H1 (cell line): ENCODE data around the gene VGLL2. TPM values are rescaled to one million over a fixed set of nuclear protein-coding genes. Genes with fewer than 3 reads are reported as not detected.

Experiments used
- CTCF ChIA-PET: fragments of 300-600 bp; sonication (Branson Sonifier 250); formaldehyde crosslinking; loops from one replicate; lab custom pipeline; 2021; ENCODE audit not compliant: partially characterized antibody; lab: Charles Lee
- POLR2A ChIA-PET: fragments of 300-600 bp; sonication (Branson Sonifier 250); formaldehyde crosslinking; loops from one replicate; lab custom pipeline; 2021; ENCODE audit warnings: inconsistent platforms; ENCODE audit not compliant: partially characterized antibody; lab: Charles Lee
- DNase-seq, 2 experiments: peaks; one replicate each; pipeline versions ENCODE4 v3.0.0 to v3.0.0-alpha.2; 2010 to 2022; ENCODE audit warnings: low spot score in 2 of 2, low read depth in 1 of 2, mixed read lengths in 1 of 2
- FAIRE-seq: peaks from 2 replicates; lab custom pipeline; 2011; peaks lifted over from hg19 to GRCh38; lab: Jason Lieb, UNC
- H2AFZ ChIP-seq: 2 replicates; pipeline ENCODE4 v1.8.1; 2012; ENCODE audit warnings: low read length, inconsistent platforms
- H2AK5ac ChIP-seq: 2 replicates; pipeline ENCODE4 v1.6.1; 2013; ENCODE audit warnings: low read depth, low read length
- H2BK120ac ChIP-seq: replicated peaks from 2 replicates; pipeline ENCODE3; 2013; ENCODE audit warnings: low read depth, low read length, inconsistent platforms
- H2BK12ac ChIP-seq: 2 replicates; pipeline ENCODE4 v1.6.1; 2013; ENCODE audit warnings: low read depth, low read length
- H2BK15ac ChIP-seq: 2 replicates; pipeline ENCODE4 v1.6.1; 2013; ENCODE audit warnings: low read length
- H2BK20ac ChIP-seq: 2 replicates; pipeline ENCODE4 v1.6.1; 2013; ENCODE audit warnings: low read length
- H2BK5ac ChIP-seq: 2 replicates; pipeline ENCODE4 v1.6.1; 2013; ENCODE audit warnings: low read depth, low read length
- H3K14ac ChIP-seq: 2 replicates; pipeline ENCODE4 v1.6.1; 2013; ENCODE audit warnings: inconsistent platforms; ENCODE audit not compliant: insufficient read length
- H3K18ac ChIP-seq: 2 replicates; pipeline ENCODE4 v1.6.1; 2013; ENCODE audit warnings: low read length; ENCODE audit errors: extremely low read depth
- H3K23ac ChIP-seq: 2 replicates; pipeline ENCODE4 v1.6.1; 2013; ENCODE audit warnings: inconsistent platforms; ENCODE audit not compliant: insufficient read length
- H3K23me2 ChIP-seq: 2 replicates; pipeline ENCODE4 v1.6.1; 2013; ENCODE audit warnings: low read depth, low read length
- H3K27ac ChIP-seq: 2 replicates; pipeline ENCODE4 v1.6.1; 2011; ENCODE audit warnings: low read depth, low read length, inconsistent platforms
- H3K27me3 ChIP-seq, 4 experiments: replicated peaks in 1 of 4; 1 replicate in 1 of 4; 2 replicates in 3 of 4; pipeline versions ENCODE4 v1.6.1 to v1.8.1; 2011 to 2013; ENCODE audit warnings: low read length in 3 of 4, mild to moderate bottlenecking in 3 of 4, inconsistent platforms in 2 of 4, mixed read lengths in 2 of 4, moderate library complexity in 1 of 4; ENCODE audit not compliant: control insufficient read depth in 3 of 4, insufficient read depth in 3 of 4; ENCODE audit errors: extremely low read depth in 1 of 4
- H3K36me3 ChIP-seq, 4 experiments: 2 replicates each; pipeline versions ENCODE4 v1.6.1 to v1.8.1; 2011 to 2013; ENCODE audit warnings: mild to moderate bottlenecking in 4 of 4, low read length in 3 of 4, moderate library complexity in 2 of 4, control low read depth in 1 of 4, inconsistent platforms in 1 of 4; ENCODE audit not compliant: insufficient read depth in 4 of 4, control insufficient read depth in 2 of 4
- H3K4ac ChIP-seq: replicated peaks from 2 replicates; pipeline ENCODE3; 2013; ENCODE audit warnings: low read length, low read depth, mixed read lengths, inconsistent platforms; ENCODE audit not compliant: insufficient read length
- H3K4me1 ChIP-seq, 4 experiments: replicated peaks in 1 of 4; 1 replicate in 1 of 4; 2 replicates in 3 of 4; pipeline versions ENCODE4 v1.6.1 to v1.8.1; 2011 to 2013; ENCODE audit warnings: low read length in 3 of 4, inconsistent platforms in 2 of 4, mixed read lengths in 1 of 4; ENCODE audit not compliant: insufficient read depth in 4 of 4, control insufficient read depth in 3 of 4
- H3K4me2 ChIP-seq, 2 experiments: 2 replicates each; pipeline versions ENCODE4 v1.6.1 to v1.8.1; 2011 to 2013; ENCODE audit warnings: low read depth in 2 of 2, low read length in 2 of 2, control low read depth in 1 of 2, inconsistent platforms in 1 of 2, mild to moderate bottlenecking in 1 of 2; ENCODE audit not compliant: insufficient read depth in 1 of 2
- H3K4me3 ChIP-seq, 4 experiments: fragments of 200-600, 300-600 bp in 1 of 4; sonication (generic), shearing (Covaris generic), sonication (Bioruptor Twin) in 1 of 4; 2 replicates each; pipeline versions ENCODE4 v1.5.1 to v1.8.1; 2011 to 2016; ENCODE audit warnings: low read length in 4 of 4, low read depth in 3 of 4, control low read depth in 2 of 4, inconsistent platforms in 2 of 4, mild to moderate bottlenecking in 2 of 4, mixed read lengths in 1 of 4, moderate library complexity in 1 of 4; ENCODE audit not compliant: insufficient read depth in 2 of 4; ENCODE audit errors: extremely low read depth in 1 of 4
- H3K56ac ChIP-seq: replicated peaks from 2 replicates; pipeline ENCODE3; 2013; ENCODE audit warnings: low read depth, mild to moderate bottlenecking, mixed read lengths, low read length, inconsistent platforms; ENCODE audit not compliant: insufficient read length
- H3K79me1 ChIP-seq: 2 replicates; pipeline ENCODE4 v1.6.1; 2013; ENCODE audit warnings: low read depth, low read length, control low read depth
- H3K79me2 ChIP-seq, 2 experiments: 2 replicates each; pipeline versions ENCODE4 v1.6.1 to v1.8.1; 2012 to 2013; ENCODE audit warnings: low read length in 2 of 2, mild to moderate bottlenecking in 2 of 2, inconsistent platforms in 1 of 2; ENCODE audit not compliant: insufficient read depth in 2 of 2, control insufficient read depth in 1 of 2
- H3K9ac ChIP-seq, 4 experiments: replicated peaks in 1 of 4; 1 replicate in 1 of 4; 2 replicates in 3 of 4; pipeline versions ENCODE4 v1.6.1 to v1.8.1; 2011 to 2013; ENCODE audit warnings: low read depth in 3 of 4, low read length in 3 of 4, control low read depth in 2 of 4, mild to moderate bottlenecking in 2 of 4, moderate library complexity in 2 of 4, inconsistent platforms in 1 of 4; ENCODE audit errors: extremely low read depth in 1 of 4
- H3K9me3 ChIP-seq, 2 experiments: 2 replicates each; pipeline versions ENCODE4 v1.6.1 to v1.8.1; 2012 to 2013; ENCODE audit warnings: mild to moderate bottlenecking in 2 of 2, moderate library complexity in 2 of 2, control low read depth in 1 of 2, inconsistent platforms in 1 of 2, low read depth in 1 of 2, low read length in 1 of 2, mixed read lengths in 1 of 2; ENCODE audit not compliant: insufficient read depth in 2 of 2
- H4K20me1 ChIP-seq, 2 experiments: replicated peaks in 1 of 2; 2 replicates each; pipeline versions ENCODE3 to v1.8.1; 2011 to 2013; ENCODE audit warnings: inconsistent platforms in 2 of 2, low read length in 2 of 2, mild to moderate bottlenecking in 1 of 2; ENCODE audit not compliant: insufficient read depth in 2 of 2, control insufficient read depth in 1 of 2
- H4K5ac ChIP-seq: 2 replicates; pipeline ENCODE4 v1.6.1; 2013; ENCODE audit warnings: low read length, low read depth, mixed read lengths, inconsistent platforms; ENCODE audit not compliant: insufficient read length
- H4K8ac ChIP-seq: 2 replicates; pipeline ENCODE4 v1.8.0; 2013; ENCODE audit warnings: mild to moderate bottlenecking, moderate library complexity, low read length, inconsistent platforms; ENCODE audit not compliant: insufficient read depth; ENCODE audit errors: extremely low read depth
- H4K91ac ChIP-seq: replicated peaks from 2 replicates; pipeline ENCODE3; 2013; ENCODE audit warnings: low read length, mixed read lengths, inconsistent platforms; ENCODE audit not compliant: insufficient read length
- RAD21 ChIP-seq, 2 experiments: IDR thresholded peaks in 1 of 2; conservative IDR thresholded peaks in 1 of 2; 2 replicates each; pipeline ENCODE4 v1.6.1; 2011; ENCODE audit warnings: low read depth in 2 of 2, low read length in 2 of 2, improper control_type of control experiment in 1 of 2, inconsistent platforms in 1 of 2, mild to moderate bottlenecking in 1 of 2, moderate library complexity in 1 of 2
- WGBS, 2 experiments: shearing (Covaris generic) in 1 of 2; methylation state at CpG; one replicate each; pipeline versions ENCODE4 v1.1.6 to v1.1.7; 2013 to 2015; ENCODE audit warnings: low lambda C conversion rate in 2 of 2, mixed read lengths in 2 of 2, inconsistent platforms in 1 of 2, low coverage in 1 of 2, missing lambda C conversion rate in 1 of 2; ENCODE audit not compliant: insufficient replicate concordance in 2 of 2, insufficient coverage in 1 of 2, insufficient read length in 1 of 2; ENCODE audit errors: extremely low coverage in 1 of 2, missing lambda C conversion rate in 1 of 2; 5-methylcytosine and 5-hydroxymethylcytosine counted together
- polyA plus RNA-seq, 7 experiments: library from polyadenylated mRNA; depleted of rRNA in 3 of 7; stranded (reverse) in 5 of 7; unstranded in 2 of 7; fragments of >200 nt in 5 of 7; fragments of 200-250 nt in 2 of 7; gene quantifications; 1 replicate in 5 of 7; 2 replicates in 1 of 7; 4 replicates in 1 of 7; pipeline versions ENCODE4 v1.2.1 to v1.2.3, GENCODE V29; 2011 to 2013; ENCODE audit warnings: missing spikeins in 2 of 7, mixed read lengths in 2 of 7
- total RNA-seq: library from RNA; stranded (reverse); fragmentation: NEBNext Ultra II Directional; extraction: Animal tissue kit (Norgen Biotek cat#: 25700); gene quantifications from 2 replicates; pipeline ENCODE4 v1.2.1, GENCODE V29; 2021
- TF ChIP-seq, protein P1 (sequence below): IDR thresholded peaks from 2 replicates; pipeline ENCODE4 v1.6.1; 2012; ENCODE audit warnings: inconsistent platforms

Gene VGLL2
- total and polyA plus RNA-seq, 2 of the 8 experiments (the other 6 are each of a cell fraction or from before 2014, with no cell fraction given), result not detected

- POLR2A ChIA-PET, result interaction anchor here (1.7 kb wide), 1 partner anchor 9 kb away, joined by 3 read pairs; no protein-coding TSS in a partner anchor
- Histone ChIP-seq H3K9ac (no peak overlapping the region), H2BK5ac (no peak overlapping the region), H2BK12ac (no peak overlapping the region), H3K27me3 (peaks cover 80 to 99% (median 92%) of the 10 kb centered on the region in 4 experiments), H2AK5ac (no peak overlapping the region), H2AFZ (0 out of 2 replicates have a peak overlapping the region, but pooled peaks have one; percentile 37), H3K14ac (no peak overlapping the region), H2BK20ac (no peak overlapping the region), H3K4me2 (peak overlapping the region; percentile 88 to 90), H2BK120ac (no peak overlapping the region), H4K5ac (no peak overlapping the region), H3K23me2 (peaks cover 20% of the 10 kb centered on the region; the same call in 1 of the 2 replicates), H4K20me1 (peaks cover 2 to 11% of the 10 kb centered on the region in 2 experiments), H4K91ac (no peak overlapping the region), H3K36me3 (no peaks in the 10 kb centered on the region), H3K4ac (no peak overlapping the region), H2BK15ac (no peak overlapping the region), H3K23ac (no peak overlapping the region), H3K18ac (no peak overlapping the region), H3K79me1 (no peaks in the 10 kb centered on the region), H3K4me1 (peaks cover 3 to 19% (median 7%) of the 10 kb centered on the region in 4 experiments; a peak in 6 of 7 replicates), H3K9me3 (no peaks in the 10 kb centered on the region; a peak in 1 of 4 replicates), H3K56ac (no peak overlapping the region), H3K4me3 (peak overlapping the region; percentile 54 to 64 (median 62); a peak in 7 of 8 replicates), H4K8ac (no peak overlapping the region), H3K27ac (no peak overlapping the region), H3K79me2 (no peaks in the 10 kb centered on the region)
- CTCF ChIA-PET, result interaction anchor here (0.7 to 1.4 kb wide), 8 partner anchors 10 to 418 kb away, joined by 3 to 4 read pairs (median 3); no protein-coding TSS in a partner anchor
- no peak for DNase-seq
- 21% methylated on average over 16 of the region's 16 CpGs; no CpG with 5 or more reads in 1 of the 2 experiments for WGBS, 2 experiments
- no peak for FAIRE-seq
- TF ChIP-seq RAD21 (IDR thresholded peaks at IDR 0.05 in 1 of 2, conservative IDR thresholded peaks at IDR 0.05 in 1 of 2; ENCODE audit: low read depth in 2 of 2, low read length in 2 of 2), result no peak
- TF ChIP-seq, protein P1, sequence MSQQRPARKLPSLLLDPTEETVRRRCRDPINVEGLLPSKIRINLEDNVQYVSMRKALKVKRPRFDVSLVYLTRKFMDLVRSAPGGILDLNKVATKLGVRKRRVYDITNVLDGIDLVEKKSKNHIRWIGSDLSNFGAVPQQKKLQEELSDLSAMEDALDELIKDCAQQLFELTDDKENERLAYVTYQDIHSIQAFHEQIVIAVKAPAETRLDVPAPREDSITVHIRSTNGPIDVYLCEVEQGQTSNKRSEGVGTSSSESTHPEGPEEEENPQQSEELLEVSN, result no peak
Observed at GRCh38 chr6:117266257-117267053, 1.1 kb downstream of the VGLL2 start.
